ENCODE measurements around the gene LRWD1. TPM values are rescaled to one million over a fixed set of nuclear protein-coding genes. Genes with fewer than 3 reads are reported as not detected.

The LRWD1 gene
- total RNA-seq, 1 donor from 2014 or later: 24.4 TPM

DNA sequence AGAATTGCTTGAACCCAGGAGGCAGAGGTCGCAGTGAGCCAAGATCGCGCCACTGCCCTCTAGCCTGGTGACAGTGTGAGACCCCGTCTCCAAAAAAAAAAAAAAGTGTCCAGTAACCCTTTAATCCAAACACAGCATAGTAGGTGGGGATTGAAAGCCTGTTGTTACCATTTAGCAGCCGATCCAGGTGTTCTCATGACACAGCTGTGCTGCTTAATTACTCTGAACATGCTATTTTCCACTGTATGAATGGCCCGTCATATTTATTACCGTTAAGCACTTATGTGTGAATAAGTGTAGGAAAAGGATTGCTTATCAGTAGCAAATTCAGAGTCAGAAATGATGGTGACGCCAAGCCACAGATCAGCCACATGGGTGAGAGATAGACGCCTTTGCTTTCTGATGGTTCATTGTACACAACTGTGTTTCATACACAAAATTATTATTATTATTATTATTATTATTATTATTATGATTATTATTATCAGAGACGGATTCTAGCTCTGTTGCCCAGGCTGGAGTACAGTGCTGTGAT, 43.0 kb upstream of the LRWD1 start:
- H3K4me1 ChIP-seq: no peaks in the 10 kb centered on the region
- TF ChIP-seq, protein P1, sequence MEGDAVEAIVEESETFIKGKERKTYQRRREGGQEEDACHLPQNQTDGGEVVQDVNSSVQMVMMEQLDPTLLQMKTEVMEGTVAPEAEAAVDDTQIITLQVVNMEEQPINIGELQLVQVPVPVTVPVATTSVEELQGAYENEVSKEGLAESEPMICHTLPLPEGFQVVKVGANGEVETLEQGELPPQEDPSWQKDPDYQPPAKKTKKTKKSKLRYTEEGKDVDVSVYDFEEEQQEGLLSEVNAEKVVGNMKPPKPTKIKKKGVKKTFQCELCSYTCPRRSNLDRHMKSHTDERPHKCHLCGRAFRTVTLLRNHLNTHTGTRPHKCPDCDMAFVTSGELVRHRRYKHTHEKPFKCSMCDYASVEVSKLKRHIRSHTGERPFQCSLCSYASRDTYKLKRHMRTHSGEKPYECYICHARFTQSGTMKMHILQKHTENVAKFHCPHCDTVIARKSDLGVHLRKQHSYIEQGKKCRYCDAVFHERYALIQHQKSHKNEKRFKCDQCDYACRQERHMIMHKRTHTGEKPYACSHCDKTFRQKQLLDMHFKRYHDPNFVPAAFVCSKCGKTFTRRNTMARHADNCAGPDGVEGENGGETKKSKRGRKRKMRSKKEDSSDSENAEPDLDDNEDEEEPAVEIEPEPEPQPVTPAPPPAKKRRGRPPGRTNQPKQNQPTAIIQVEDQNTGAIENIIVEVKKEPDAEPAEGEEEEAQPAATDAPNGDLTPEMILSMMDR (IDR thresholded peaks at IDR 0.05): no peak
- H3K36me3 ChIP-seq: peaks cover 33 to 65% of the 10 kb centered on the region in 2 donors
- intact Hi-C loops (cut with DNase I): no loop called here
- H3K4me3 ChIP-seq: no peak overlapping the region
- H3K9me3 ChIP-seq: no peaks in the 10 kb centered on the region
- no peak for DNase-seq (ENCODE audit: low spot score in 2 of 2)
- H3K27ac ChIP-seq: no peak overlapping the region
- no peaks in the 10 kb centered on the region for H3K27me3 ChIP-seq

DNA sequence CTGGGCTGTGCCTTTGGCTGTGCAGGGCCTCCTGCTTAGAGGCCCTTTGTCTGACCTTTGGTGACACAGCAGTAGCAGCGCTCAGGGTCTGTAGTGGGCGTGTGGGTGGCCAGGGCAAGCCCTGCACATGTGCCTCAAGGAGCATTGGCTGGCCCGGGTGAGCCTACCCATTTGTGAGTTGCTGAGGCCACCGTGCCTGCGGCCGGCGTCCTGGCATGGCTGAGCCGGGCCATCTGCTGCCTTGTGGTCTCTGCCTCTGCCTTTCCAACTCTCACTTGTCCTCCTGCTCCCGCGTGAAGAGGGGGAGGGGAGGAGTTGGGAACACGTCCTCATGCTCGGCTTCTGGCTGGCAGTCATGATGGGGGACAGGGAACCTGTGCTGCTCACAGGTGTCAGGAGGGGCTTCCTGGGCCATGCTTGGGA, 40.6 kb upstream of the LRWD1 start:
- TF ChIP-seq, protein P1 (IDR thresholded peaks at IDR 0.05): no peak
- no peak for DNase-seq (ENCODE audit: low spot score in 2 of 2)
- Histone ChIP-seq H3K4me1 (no peaks in the 10 kb centered on the region), H3K9me3 (no peaks in the 10 kb centered on the region), H3K27me3 (no peaks in the 10 kb centered on the region), H3K27ac (no peak overlapping the region), H3K4me3 (no peak overlapping the region), H3K36me3 (peaks cover 26 to 58% of the 10 kb centered on the region in 2 donors)
- intact Hi-C loops (cut with DNase I): no loop called here

DNA sequence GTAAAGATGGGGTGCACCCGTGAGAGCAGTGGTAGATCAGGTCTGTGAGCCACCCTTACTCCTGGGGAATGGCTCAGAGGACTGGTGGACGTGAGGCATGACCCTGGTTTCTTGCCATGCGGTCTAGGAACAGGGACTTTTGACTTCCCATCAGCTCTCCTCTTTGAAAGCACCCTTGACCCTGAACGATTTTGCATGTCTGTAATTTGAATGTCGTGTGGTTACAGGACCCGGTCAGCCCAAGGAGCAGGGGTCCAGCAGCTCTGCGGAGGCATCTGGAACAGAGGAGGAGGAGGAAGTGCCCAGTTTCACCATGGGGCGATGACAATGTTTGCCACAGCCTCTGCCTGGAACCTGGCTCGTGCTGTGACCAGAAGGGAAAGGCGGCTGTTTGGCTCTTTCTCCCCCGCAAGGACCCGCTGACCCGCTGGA, 40.0 kb upstream of the LRWD1 start:
- Histone ChIP-seq H3K36me3 (peaks cover 26 to 58% of the 10 kb centered on the region in 2 donors), H3K9me3 (no peaks in the 10 kb centered on the region), H3K27ac (no peak overlapping the region), H3K4me1 (no peaks in the 10 kb centered on the region), H3K27me3 (no peaks in the 10 kb centered on the region), H3K4me3 (no peak overlapping the region)
- TF ChIP-seq, protein P1 (IDR thresholded peaks at IDR 0.05): no peak
- DNase-seq (ENCODE audit: low spot score in 2 of 2): no peak
- intact Hi-C loops (cut with DNase I): no loop called here

DNA sequence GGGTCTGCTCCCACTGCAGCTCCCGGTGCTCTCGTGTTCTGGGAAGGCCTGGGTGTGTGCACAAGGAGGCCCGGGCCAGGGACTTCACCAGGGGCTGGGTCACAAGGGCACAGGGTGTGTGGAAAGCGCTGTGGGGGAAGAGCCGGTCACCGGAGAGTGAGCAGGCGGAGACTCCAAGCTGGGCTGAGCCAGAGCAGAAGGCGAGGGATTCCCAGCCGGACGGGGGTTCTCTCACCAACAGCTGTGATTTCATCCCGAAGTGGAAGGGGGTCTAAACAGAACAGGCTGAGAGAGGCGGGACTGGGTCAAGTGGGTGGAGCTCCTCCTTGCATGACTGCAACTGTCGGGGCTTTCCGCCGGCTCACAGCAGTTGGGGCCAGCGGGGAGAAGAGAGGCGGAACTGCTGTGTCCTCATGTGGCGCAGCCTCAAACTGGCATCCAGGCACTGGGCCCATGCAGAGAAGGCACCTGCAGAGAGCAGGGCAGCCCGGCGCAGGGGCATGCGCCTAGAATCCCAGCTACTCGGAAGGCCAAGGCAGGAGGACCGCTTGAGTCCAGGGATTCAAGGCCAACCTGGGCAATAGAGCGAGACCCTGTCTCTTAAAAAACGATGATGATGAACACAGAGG, 39.0 kb upstream of the LRWD1 start:
- H3K36me3 ChIP-seq: peaks cover 23 to 54% of the 10 kb centered on the region in 2 donors
- peak overlapping the region; percentile 38 to 39 for H3K27ac ChIP-seq
- H3K9me3 ChIP-seq: no peaks in the 10 kb centered on the region
- intact Hi-C loops (cut with DNase I): no loop called here
- peak in 1 of 2 donors; percentile 31 for DNase-seq (ENCODE audit: low spot score in 2 of 2)
- H3K27me3 ChIP-seq: no peaks in the 10 kb centered on the region
- TF ChIP-seq, protein P1 (IDR thresholded peaks at IDR 0.05): no peak
- H3K4me3 ChIP-seq: no peak overlapping the region
- H3K4me1 ChIP-seq: no peaks in the 10 kb centered on the region

DNA sequence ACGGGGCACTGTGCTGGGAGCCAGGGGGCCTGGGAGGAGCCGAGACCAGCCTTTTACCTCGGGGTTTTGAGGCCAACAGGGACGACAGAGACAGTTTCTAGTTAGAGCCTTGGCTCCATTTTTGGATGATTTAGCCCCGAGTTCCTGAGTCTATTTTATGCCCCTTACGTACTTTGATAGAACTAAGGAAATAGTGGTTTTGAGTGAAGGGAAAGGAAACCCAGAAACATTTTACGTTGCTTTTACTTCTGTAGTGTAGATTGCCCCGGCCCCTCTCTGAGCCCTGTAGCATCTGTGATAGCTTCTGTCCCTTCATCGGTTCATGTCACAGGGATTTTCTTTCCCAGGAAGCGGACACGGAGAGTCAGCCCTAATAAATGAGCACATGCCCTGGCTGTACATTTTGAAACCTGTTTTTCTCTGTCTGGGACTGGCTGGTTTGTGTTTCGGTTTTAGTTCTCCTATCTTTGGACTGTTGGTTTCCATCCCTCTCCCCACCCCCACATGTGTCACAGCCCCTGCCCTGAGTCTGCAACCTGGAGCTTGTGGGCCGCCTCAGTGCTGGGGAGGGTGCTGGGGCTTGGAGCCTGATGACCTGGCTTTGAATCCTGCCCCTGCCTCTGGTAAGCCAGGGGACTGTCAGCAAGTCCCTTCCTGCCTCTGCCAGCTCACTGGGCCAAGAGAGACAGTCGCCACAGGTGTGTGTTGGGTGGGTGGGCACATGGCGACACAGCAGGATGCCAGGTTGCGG, 38.3 kb upstream of the LRWD1 start:
- peaks cover 17 to 47% of the 10 kb centered on the region in 2 donors for H3K36me3 ChIP-seq
- TF ChIP-seq, protein P1 (IDR thresholded peaks at IDR 0.05): no peak
- no peaks in the 10 kb centered on the region for H3K27me3 ChIP-seq
- H3K4me3 ChIP-seq: no peak overlapping the region
- peak overlapping the region; percentile 38 to 39 for H3K27ac ChIP-seq
- intact Hi-C loops (cut with DNase I): no loop called here
- DNase-seq (ENCODE audit: low spot score in 2 of 2): peak in 1 of 2 donors; percentile 24
- H3K4me1 ChIP-seq: no peaks in the 10 kb centered on the region
- H3K9me3 ChIP-seq: no peaks in the 10 kb centered on the region
